NAMALWA (cell line): ENCODE results near the gene PEX6.
A peak's percentile ranks its signal among the peaks of the same experiment; 100 is the strongest.
"Not testable (repeated sequence)": the region's sequence is repeated elsewhere in the genome, so short reads cannot be mapped to it uniquely, and the experiment has no call there.

Source experiments
- DNase-seq: peaks from one replicate; pipeline ENCODE4 v3.0.0-alpha.2; 2015; ENCODE audit warnings: low spot score

PEX6 gene

DNA sequence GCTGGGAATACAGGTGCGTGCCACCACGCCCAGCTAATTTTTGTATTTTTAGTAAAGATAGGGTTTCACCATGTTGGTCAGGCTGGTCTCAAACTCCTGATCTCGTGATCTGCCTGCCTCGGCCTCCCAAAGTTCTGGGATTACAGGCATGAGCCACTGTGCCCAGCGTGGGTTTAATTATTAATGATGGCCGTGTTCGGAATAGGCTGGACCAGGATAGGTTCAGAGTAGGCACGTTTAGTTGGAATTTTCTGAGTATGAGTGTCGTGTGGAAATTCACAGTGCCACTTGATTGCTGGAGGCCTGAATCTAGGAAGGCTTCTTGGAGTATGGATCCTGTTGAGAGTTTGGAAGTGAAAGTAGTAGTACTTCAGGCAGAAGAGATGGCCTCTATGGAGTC, 19.2 kb upstream of the PEX6 start:
- DNase-seq: not testable (repeated sequence)

GRCh38 chr6:42996513-42996912, 17.5 kb upstream of the PEX6 start:
- DNase-seq: no peak

DNA sequence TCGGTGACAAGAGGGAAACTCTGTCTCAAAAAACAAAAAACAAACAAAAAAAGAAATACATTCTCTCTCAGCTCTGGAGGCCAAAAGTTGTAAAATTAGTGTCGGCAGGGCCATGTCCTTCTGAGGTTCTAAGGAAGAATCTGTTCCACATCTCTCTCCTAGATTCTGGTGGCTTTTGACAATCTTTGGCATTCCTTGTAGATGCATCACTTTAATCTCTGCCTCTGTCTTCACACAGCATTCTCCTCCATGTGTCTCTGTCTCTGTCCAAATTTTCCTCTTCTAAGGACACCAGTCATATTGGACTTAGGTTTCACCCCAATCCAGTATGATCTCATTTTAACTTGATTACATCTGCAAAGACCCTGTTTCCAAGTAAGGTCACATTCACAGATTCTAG, 14.5 kb upstream of the PEX6 start:
- no peak for DNase-seq

- DNase-seq: no peak
Observed at GRCh38 chr6:42989923-42990322, 10.9 kb upstream of the PEX6 start.

DNA sequence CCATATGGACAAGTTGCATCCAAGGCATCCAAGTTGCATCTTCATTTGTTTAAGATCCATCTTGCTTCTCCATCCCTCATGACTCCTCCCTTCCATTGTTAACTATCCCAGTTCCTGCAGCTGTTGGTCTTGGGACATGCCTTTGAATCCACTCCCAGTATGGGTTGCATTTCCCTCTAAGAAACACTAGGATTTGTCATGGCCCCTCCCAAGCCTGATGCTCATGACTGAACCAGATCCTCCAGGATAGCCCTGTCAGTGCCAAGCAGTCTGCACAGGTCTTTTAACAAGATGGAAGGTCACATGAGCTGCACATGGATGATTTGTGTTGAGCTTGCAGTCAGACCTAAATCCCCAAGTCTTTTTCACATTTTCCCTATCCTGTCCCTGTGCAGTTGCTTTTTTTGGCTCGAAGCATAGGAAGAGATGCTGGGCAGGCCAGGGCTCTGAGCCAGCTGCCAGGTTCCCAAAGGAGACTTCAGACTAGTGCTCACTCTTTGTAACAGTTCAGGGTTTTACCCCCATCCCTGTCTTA, 9.6 kb upstream of the PEX6 start:
- no peak for DNase-seq

DNA sequence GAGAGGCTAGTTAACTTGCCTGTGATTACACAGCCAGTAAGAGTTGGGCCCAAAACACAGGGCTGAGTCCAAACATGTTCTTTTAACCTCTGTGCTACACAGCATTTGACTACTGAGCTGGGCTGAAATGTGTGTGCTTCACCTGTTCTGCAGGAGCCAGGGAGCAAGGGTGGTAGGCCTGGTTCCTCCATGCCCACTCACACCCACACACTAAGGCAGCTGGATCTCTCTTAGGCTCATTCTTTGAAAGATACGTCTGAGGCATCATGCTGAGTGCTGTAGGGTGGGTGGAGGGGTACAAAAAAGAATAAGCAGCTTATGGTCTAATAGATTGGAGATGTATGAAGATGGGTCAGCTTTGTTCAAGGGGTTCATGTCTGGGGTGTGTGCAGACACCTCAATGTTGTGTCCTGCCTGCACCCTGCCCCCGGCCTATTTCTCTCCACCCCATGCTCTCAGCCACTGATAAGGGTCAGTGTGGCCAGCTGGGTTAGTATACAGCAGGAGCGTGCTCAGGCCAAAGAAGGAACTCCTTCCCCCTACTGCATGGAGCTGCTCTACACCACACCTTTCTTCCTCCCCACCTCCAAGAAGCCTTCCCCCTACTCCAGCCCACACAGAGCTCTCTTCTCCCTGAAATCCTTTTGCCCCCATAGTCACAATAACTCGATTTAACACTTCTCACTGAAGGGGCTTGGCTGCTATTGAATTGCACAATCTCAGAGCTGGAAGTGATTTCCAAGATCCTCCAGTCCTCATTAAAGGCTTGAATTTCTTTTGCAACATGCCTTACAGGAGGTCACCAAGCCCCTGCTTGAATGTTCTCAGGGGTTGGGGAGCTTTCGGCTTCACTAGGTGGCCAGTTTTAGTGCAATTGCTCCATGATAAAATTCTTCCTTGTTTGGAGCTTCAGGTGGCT, 8.8 kb upstream of the PEX6 start:
- no peak for DNase-seq

DNA sequence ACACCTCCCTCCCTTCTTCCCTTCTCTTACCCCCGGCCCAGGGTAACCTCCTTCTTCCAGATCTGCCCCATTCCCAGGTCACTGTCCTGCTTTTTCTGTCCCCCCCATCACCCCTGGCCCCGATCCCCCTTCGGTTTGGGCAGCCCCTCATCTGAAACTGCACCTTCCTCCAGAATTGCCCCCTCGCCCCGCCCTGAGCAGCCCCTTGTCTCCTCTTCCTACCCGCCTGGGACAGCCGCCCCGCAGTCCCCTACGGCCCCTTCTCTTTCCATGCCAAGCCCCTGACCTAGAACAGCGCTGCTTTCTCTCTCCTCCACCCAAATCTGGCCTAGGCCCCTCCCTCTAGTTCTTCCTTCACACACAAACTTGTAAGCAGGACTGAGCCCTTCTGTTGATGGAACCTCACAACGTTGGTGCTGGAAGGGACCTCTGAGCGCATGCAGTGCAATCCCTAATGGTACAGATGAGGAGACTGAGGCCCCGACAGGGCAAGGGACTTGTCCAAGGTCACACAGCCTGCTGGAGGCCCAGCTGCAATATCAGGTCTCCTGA, 6.0 kb upstream of the PEX6 start:
- peak; percentile 46 for DNase-seq

GRCh38 chr6:42984001-42984923, 5.3 kb upstream of the PEX6 start, which contains the start of gene PPP2R5D:
PPP2R5D (plus strand) TSS chr6:42984570; CDS start chr6:42984678, 108 bp downstream.
- peak; percentile 99 for DNase-seq

DNA sequence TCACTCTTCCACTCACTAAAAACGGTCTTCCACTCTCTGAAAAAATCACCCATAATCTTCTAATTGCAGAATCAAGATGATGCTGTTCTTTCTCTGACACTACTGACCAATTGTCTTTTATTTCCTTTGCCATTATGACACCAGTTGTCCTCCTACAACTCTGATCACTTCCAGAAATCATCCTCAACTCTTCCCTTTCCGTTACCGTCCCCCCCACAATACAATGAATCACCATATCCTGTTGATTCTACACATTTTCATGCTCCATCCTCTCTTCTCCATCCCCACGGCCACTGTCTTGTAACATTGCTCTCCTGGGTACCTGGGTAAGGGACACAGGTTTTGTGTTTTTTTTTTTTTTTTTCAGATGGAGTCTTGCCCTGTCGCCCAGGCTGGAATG, 2.9 kb upstream of the PEX6 start:
- no peak for DNase-seq

DNA sequence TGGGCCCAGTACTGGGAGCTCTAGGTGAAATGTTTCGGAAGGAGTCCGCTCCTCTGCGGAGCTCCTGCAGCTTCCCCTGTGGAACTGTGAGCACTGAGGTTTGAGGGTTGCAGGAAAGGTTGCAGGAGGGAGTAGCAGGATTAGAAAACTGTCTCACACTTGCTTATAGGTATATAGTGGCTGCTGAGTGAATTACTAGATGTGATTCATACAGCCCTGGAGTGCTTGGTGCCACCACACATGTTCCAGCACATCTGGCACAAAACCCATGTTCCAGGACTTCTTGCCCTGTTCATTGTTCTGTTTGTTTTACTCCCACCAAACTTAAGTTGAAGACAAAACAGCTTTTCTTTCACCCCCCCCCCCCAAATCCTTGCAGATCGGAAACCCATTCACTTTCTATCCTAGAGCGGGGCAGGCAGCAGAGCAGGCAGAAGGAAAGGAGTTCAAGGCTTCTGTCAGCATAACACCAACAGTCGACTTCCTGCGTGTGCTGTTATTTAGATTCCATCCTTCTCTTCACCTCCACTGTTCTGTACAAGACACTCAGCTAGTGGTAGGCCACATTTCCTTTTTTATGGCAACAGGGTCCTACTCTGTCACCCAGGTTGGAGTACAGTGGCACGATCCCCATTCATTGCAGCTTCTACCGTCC, 669 bp upstream of the PEX6 start:
- DNase-seq: no peak

- DNase-seq: no peak
Observed at GRCh38 chr6:42978487-42978838, 518 bp downstream of the PEX6 start.

DNA sequence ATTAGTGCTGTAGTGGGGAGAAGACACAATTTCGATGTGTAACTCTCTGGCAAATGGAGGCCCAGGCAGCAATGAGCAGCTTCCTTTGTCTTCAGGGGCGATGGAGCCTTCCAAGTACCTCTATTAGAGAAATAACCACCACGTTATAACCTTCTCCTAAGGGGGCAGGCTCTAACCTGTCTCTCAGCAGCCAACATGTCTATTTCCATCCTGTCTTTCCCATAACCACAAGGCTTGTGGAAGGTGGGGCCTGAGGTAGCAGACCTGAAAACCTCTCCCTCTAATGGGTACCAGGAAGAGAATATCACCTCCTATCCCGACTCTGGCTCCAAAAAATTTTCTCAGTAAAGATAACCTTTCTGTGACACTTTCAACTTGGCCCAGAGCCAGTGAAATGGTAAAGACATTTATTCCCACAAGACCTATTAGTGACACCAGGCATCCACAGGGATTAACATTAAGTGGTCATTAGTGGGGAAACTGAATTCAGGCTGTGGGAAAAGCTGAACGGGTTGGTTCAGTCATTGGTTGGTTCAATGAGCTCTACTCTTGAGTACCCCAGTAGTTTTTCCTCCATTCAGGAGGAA, 4.0 kb downstream of the PEX6 start:
- DNase-seq: no peak

GRCh38 chr6:42973926-42974325, 5.1 kb downstream of the PEX6 start:
- DNase-seq: no peak

GRCh38 chr6:42971746-42972327, 7.1 kb downstream of the PEX6 start:
- no peak for DNase-seq

DNA sequence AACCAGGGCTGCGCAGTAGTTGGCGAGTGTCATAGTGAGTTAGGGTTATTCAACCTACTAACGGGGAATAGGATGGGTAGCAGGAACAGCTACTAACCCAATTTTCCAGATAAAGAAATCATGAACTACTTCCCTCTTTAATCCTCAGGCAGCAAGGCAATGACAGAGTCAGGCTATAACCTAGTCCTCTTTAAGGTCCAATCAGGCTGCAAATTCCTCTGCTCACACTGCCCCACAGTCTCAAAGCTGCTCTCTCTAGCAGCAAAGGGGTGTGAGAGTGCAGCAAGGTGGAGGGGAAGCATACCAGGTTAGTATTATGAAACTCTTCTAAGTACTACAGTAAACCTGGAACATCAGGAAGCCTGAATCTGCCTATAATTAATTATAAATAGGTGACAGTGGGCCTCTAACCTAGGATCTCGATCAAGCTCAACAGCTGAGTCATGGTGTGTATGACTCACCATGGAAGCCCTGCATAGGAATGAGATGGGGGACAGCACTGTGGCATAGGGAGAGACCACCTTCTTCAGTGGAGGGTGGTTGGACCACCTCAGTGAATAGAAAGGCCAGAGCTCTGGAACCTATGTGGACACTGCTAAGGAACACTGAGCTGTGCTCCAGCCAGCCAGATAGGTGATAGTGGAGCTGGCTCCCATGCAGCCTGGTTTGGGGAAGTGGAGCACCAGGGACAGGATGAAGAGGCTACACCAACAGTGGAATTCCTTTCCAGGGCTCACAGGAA, 7.9 kb downstream of the PEX6 start:
- no peak for DNase-seq

DNA sequence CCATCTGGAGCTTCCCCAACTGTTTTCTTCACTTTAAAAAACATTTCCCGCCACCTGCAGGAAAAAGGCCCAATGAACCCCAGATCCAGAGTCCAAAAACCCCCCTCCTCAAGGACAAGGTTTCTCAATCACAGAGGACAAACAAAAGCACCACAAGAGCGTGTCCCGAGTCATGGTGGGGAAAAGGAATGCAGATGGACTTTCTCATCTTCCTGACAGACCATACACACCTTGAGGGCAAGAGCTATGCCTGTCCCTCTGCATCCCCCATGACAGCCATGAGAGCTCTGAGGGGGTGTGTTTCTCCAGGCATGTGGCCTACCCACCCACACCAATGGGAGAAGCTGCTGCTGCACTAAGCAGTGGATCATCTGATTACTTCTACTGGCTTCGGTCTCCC, 9.0 kb downstream of the PEX6 start:
- no peak for DNase-seq

GRCh38 chr6:42969431-42969830, 9.6 kb downstream of the PEX6 start:
- DNase-seq: no peak

DNA sequence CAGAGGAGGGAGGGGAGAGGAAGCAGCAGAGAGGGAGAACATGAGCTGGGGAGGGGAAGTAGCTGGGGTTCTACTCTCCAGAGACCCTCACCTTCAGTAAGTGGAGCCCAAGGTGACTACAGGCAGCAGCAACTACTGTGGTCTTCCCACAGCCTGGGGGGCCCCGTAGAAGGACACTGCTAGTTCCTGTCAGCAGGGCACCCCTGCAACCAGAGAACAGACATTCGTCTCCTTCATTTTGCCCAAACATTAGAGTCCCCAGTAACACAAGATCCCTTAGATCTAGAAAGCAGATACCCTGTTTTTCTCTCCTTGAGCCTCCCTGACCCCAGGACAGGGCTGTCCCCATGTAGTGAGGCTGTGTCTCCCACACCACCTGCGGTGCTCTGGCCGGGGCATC, 10.2 kb downstream of the PEX6 start:
- DNase-seq: no peak

- DNase-seq: no peak
Observed at GRCh38 chr6:42968126-42968701, 10.8 kb downstream of the PEX6 start.

DNA sequence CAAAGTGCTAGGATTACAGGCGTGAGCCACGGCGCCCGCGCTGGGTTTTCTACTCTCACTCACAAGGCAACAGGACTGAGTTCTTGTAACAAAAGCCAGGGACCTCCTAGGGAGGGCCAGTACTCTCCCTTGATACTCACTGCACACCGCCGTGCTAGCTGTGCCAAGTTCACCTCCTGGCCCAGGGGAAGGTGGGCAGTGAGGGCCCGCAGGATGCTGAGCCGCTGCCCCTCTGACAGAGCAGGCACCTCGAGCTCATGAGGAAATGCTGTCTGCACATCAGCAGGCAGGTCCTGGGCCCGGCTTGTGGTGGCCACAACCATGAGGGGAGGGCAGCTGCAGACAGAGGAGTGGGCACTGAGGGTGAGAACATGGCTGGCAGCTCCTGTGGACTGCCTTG, 11.8 kb downstream of the PEX6 start:
- no peak for DNase-seq
